NCI-H446 treated with DMSO at 0.1 percent for 48 hours (cell line): ENCODE measurements around the gene CROCC2.

Experiments
- DNase-seq: peaks from one replicate; lab custom pipeline; 2025; lab: John Stamatoyannopoulos, UW

Gene CROCC2

GRCh38 chr2:240988571-240989271 lies 82.6 kb downstream of the CROCC2 start:
- no peak for DNase-seq

- no peak for DNase-seq
Observed at GRCh38 chr2:240989451-240990265, 83.5 kb downstream of the CROCC2 start.

- DNase-seq = no peak
Observed at GRCh38 chr2:240990266-240990529, 84.1 kb downstream of the CROCC2 start.

- no peak for DNase-seq
Observed at GRCh38 chr2:240990726-240991377, 84.7 kb downstream of the CROCC2 start.

GRCh38 chr2:240991378-240992263 lies 85.5 kb downstream of the CROCC2 start:
- DNase-seq = peak; percentile 29

GRCh38 chr2:240992572-240993291 lies 86.6 kb downstream of the CROCC2 start:
- DNase-seq = no peak

GRCh38 chr2:240993446-240994170 lies 87.5 kb downstream of the CROCC2 start:
- no peak for DNase-seq

- DNase-seq = no peak
Observed at GRCh38 chr2:240994171-240994896, 88.2 kb downstream of the CROCC2 start.

- no peak for DNase-seq
Observed at GRCh38 chr2:240995041-240996021, 89.2 kb downstream of the CROCC2 start.

GRCh38 chr2:240996161-240996833 lies 90.2 kb downstream of the CROCC2 start:
- no peak for DNase-seq

GRCh38 chr2:240996834-240997140 lies 90.7 kb downstream of the CROCC2 start:
- DNase-seq = no peak

- DNase-seq = no peak
Observed at GRCh38 chr2:240997141-240997855, 91.2 kb downstream of the CROCC2 start.

- DNase-seq = no peak
Observed at GRCh38 chr2:240997856-240998705, 91.9 kb downstream of the CROCC2 start, which contains the start of gene SNED1. SNED1 (plus strand) TSS chr2:240998618; CDS start chr2:240998838, 220 bp downstream.

- no peak for DNase-seq
Observed at GRCh38 chr2:240998706-240998994, 92.5 kb downstream of the CROCC2 start.

- DNase-seq = no peak
Observed at GRCh38 chr2:240998995-240999791, 93.1 kb downstream of the CROCC2 start.

GRCh38 chr2:240999873-241000541 lies 93.9 kb downstream of the CROCC2 start:
- no peak for DNase-seq
